T-helper 17 cell (primary cell): Measurements from ENCODE around the gene MYL1. TPM values are rescaled to one million over a fixed set of nuclear protein-coding genes. Genes with fewer than 3 reads are reported as not detected.

Source experiments
- ATAC-seq: fragments of 150-1000 bp; cut with Tn5 transposase; 2 replicates; pipeline ENCODE4 v1.10.0; 2021; ENCODE audit warnings: mild to moderate bottlenecking, moderate library complexity
- DNase-seq, 3 donors: peaks; one replicate each; pipeline versions ENCODE4 v3.0.0 to v3.0.0-alpha.2; 2020 to 2021
- H3K9me3 ChIP-seq: one replicate; pipeline ENCODE4 v1.7.0; 2013; ENCODE audit warnings: low read length, mild to moderate bottlenecking; ENCODE audit not compliant: control insufficient read depth, poor library complexity, severe bottlenecking
- H3K27ac Mint-ChIP-seq: one replicate; pipeline ENCODE4 v1.8.0; 2022; ENCODE audit warnings: mild to moderate bottlenecking, moderate library complexity, mixed read lengths
- H3K27me3 Mint-ChIP-seq: one replicate; pipeline ENCODE4 v1.8.0; 2022; ENCODE audit warnings: mixed read lengths
- H3K36me3 Mint-ChIP-seq: one replicate; pipeline ENCODE4 v1.8.0; 2022; ENCODE audit warnings: low read depth, mixed read lengths
- H3K4me1 Mint-ChIP-seq: one replicate; pipeline ENCODE4 v1.8.0; 2022; ENCODE audit warnings: mild to moderate bottlenecking, mixed read lengths
- H3K4me3 Mint-ChIP-seq: one replicate; pipeline ENCODE4 v1.8.0; 2022; ENCODE audit warnings: mild to moderate bottlenecking, moderate library complexity, mixed read lengths
- total RNA-seq, 4 donors: library from RNA in 2 of 4; stranded (reverse) in 2 of 4; gene quantifications; one replicate each; pipeline ENCODE4 v1.2.3 and lab custom pipeline; 2022 to 2026

The MYL1 gene
- not detected for total RNA-seq
- total RNA-seq (lab: John Stamatoyannopoulos, UW): 0 reads per million in 2 donors

DNA sequence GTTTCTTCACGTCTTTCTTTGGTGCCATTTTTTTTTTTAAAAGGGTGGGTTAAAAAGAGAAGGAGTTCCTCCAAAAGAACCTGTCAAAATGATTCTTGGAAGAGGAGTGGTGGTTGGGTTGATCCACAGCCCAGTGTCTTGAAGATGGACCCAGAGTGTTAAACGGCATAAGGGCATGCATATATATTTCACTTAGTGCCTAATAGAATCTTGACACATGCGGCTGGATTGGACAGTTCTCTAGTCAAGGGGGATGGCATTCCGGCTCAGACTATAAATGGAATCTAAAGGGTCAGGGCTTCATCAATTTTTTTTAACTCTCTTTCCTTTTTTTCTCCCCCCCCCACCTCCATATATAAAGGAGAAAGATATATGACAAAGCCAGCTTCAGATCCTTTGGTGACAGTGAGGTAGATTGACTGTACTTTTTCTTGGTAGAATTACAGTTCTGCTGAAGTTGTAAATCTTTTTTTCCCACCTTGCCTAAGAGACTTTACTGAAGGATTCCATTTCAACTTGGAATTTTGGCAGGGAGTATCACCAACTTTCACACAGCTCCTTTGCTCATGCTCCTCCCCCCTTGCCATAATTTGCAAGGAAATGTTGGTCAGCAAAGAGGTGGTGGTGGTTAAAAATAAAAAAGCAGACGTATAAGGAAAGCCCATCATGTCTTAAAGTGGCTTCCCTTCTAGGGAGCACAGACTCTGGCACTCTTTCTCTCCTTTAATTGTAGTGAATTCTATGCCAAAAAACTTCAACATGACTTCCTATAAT is at the start of gene MYL1:
TSS of gene MYL1 (minus strand) at position 160 of the 774 bp plus-strand sequence. CDS start at position 28, 132 bp downstream.
- no peaks in the 10 kb centered on the region for H3K4me1 Mint-ChIP-seq
- DNase-seq (no peak), ATAC-seq (no peak)
- H3K4me3 Mint-ChIP-seq: no peak within 1 kb of the TSS
- no peaks in the 10 kb centered on the region for H3K9me3 ChIP-seq
- peaks cover 23% of the 10 kb centered on the region for H3K27me3 Mint-ChIP-seq
- no peaks in the 10 kb centered on the region for H3K36me3 Mint-ChIP-seq
- H3K27ac Mint-ChIP-seq: no peak within 1 kb of the TSS

GRCh38 chr2:210363876-210364275 is 48.9 kb upstream of the MYL1 start:
- DNase-seq: no peak
- H3K9me3 ChIP-seq: no peaks in the 10 kb centered on the region
- H3K36me3 Mint-ChIP-seq: no peaks in the 10 kb centered on the region
- no peak for ATAC-seq
- no peaks in the 10 kb centered on the region for H3K4me1 Mint-ChIP-seq
- H3K27ac Mint-ChIP-seq: no peak overlapping the region
- H3K4me3 Mint-ChIP-seq: no peak overlapping the region
- peaks cover 8% of the 10 kb centered on the region for H3K27me3 Mint-ChIP-seq

DNA sequence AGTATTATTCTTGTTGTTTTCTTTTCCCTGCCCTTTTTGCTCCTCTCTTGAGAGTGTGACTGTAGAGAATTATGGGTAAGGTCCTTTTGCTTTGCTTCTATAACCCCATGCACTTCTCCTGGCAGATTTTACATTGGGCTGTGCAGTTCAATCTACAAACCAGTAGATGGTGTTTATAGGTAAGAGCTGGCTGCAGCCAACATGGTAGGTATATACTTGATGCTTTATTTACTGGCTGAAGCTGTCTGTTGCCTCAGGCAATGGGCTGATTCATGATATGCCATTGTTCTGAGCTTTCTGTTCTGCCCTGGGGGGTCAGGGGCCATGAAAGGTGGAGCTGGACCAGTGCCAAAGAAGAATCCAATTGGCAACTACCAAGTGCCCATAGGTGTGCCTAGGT is 48.3 kb upstream of the MYL1 start:
- peaks cover 8% of the 10 kb centered on the region for H3K27me3 Mint-ChIP-seq
- no peak overlapping the region for H3K27ac Mint-ChIP-seq
- no peak overlapping the region for H3K4me3 Mint-ChIP-seq
- H3K36me3 Mint-ChIP-seq: no peaks in the 10 kb centered on the region
- no peak for ATAC-seq
- no peaks in the 10 kb centered on the region for H3K9me3 ChIP-seq
- no peaks in the 10 kb centered on the region for H3K4me1 Mint-ChIP-seq
- DNase-seq: no peak

GRCh38 chr2:210360412-210360811 is 45.4 kb upstream of the MYL1 start:
- H3K36me3 Mint-ChIP-seq: no peaks in the 10 kb centered on the region
- H3K9me3 ChIP-seq: no peaks in the 10 kb centered on the region

DNA sequence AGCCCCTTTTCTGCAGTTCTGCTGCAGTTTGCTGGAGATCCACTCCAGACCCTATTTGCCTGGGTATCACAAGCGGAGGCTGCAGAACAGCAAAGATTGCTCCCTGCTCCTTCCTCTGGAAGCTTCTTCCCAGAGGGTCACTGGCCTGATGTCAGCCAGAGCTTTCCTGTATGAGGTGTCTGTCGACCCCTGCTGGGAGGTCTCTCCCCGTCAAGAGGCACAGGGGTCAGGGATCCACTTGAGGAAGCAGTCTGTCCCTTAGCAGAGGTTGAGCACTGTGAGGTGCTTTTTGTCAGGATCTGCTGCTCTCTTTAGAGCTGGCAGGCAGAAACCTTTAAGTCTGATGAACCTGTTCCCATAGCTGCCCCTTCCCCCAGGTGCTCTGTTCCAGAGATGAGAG is 42.0 kb upstream of the MYL1 start:
- Mint-ChIP-seq H3K4me1 (no peaks in the 10 kb centered on the region), H3K36me3 (no peaks in the 10 kb centered on the region), H3K4me3 (no peak overlapping the region), H3K27ac (no peak overlapping the region), H3K27me3 (no peaks in the 10 kb centered on the region)
- H3K9me3 ChIP-seq: no peaks in the 10 kb centered on the region
- ATAC-seq (no peak), DNase-seq (no peak)

More at GRCh38 chr2:210360412-210360811, 45.4 kb upstream of the MYL1 start:
- Mint-ChIP-seq H3K4me1 (no peaks in the 10 kb centered on the region), H3K27me3 (peaks cover 8% of the 10 kb centered on the region), H3K4me3 (no peak overlapping the region), H3K27ac (no peak overlapping the region)
- DNase-seq: no peak
- no peak for ATAC-seq

- ATAC-seq: no peak
- DNase-seq: no peak
- H3K4me3 Mint-ChIP-seq: no peak overlapping the region
- H3K9me3 ChIP-seq: no peaks in the 10 kb centered on the region
- no peaks in the 10 kb centered on the region for H3K36me3 Mint-ChIP-seq
- no peaks in the 10 kb centered on the region for H3K4me1 Mint-ChIP-seq
- peaks cover 5% of the 10 kb centered on the region for H3K27me3 Mint-ChIP-seq
- H3K27ac Mint-ChIP-seq: no peak overlapping the region
Observed at GRCh38 chr2:210337159-210337558, 22.2 kb upstream of the MYL1 start.

DNA sequence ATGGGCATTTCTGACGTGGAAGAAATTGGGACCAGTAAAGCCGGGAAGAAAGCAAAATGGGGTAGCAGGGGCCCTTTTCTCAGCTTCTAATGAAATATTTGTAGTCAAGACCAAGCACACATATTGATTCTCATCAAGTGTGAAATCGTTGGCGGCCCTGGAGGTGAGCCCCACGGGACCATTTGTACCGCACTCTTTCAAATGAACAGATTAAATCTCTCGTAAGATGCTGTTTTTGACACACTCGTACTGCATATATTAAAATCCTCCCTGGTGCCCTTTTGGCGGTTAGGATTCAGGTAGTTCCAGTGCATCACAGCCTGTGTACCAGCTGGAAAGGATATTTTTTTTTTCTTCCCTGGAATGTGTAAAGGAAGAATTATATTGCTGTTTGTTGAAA is 9.9 kb upstream of the MYL1 start:
- H3K9me3 ChIP-seq: no peaks in the 10 kb centered on the region
- Mint-ChIP-seq H3K36me3 (no peaks in the 10 kb centered on the region), H3K27me3 (no peaks in the 10 kb centered on the region), H3K4me1 (no peaks in the 10 kb centered on the region), H3K27ac (no peak overlapping the region), H3K4me3 (no peak overlapping the region)
- ATAC-seq (no peak), DNase-seq (no peak)

DNA sequence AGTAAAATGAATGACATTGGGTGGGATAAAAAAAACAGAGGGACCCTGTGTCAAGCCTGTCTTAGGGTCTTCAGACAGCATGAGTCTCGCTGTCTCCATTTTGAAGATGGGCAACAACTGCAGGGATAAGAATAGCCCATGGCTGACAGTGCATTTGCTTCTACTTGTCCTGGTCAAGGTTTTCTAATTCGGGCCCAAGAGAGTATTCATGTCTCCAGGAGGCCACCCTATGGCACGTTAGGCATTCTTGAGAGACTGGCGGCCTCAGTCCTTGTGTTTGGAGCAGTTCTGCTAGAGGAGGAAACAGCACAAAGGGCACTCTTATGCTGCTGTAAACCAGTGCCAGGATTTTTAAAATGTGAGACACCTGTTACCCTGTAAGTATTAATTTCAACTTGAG is 9.5 kb upstream of the MYL1 start:
- no peaks in the 10 kb centered on the region for H3K36me3 Mint-ChIP-seq
- ATAC-seq: no peak
- no peaks in the 10 kb centered on the region for H3K4me1 Mint-ChIP-seq
- H3K9me3 ChIP-seq: no peaks in the 10 kb centered on the region
- H3K27me3 Mint-ChIP-seq: no peaks in the 10 kb centered on the region
- DNase-seq: no peak
- H3K4me3 Mint-ChIP-seq: no peak overlapping the region
- no peak overlapping the region for H3K27ac Mint-ChIP-seq

GRCh38 chr2:210323003-210323402 is 8.0 kb upstream of the MYL1 start:
- Mint-ChIP-seq H3K36me3 (no peaks in the 10 kb centered on the region), H3K27me3 (peaks cover 5% of the 10 kb centered on the region), H3K4me1 (no peaks in the 10 kb centered on the region), H3K4me3 (no peak overlapping the region), H3K27ac (no peak overlapping the region)
- ATAC-seq (no peak), DNase-seq (no peak)
- H3K9me3 ChIP-seq: no peaks in the 10 kb centered on the region

DNA sequence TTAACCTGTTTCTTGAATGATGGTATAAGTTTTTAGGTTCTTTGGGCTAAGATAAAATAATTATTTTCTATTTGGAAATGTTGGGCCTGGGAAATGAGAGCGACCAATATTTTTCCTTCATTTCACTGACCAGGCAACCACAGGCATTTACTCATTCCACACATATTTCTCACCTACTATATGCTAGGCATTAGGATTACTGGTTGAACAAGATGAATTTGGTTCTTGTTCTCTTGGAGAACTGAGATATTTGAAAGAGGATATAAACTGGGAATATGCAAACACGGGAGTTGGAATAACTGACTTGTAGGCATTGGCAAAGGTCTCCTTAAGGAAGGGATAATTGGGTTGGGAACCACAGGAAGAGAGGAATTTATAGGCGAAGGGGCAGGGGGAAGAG is 3.9 kb upstream of the MYL1 start:
- Mint-ChIP-seq H3K4me3 (no peak overlapping the region), H3K4me1 (no peaks in the 10 kb centered on the region), H3K36me3 (no peaks in the 10 kb centered on the region), H3K27me3 (peaks cover 10% of the 10 kb centered on the region), H3K27ac (no peak overlapping the region)
- no peak for DNase-seq
- ATAC-seq: no peak
- H3K9me3 ChIP-seq: no peaks in the 10 kb centered on the region

- H3K27ac Mint-ChIP-seq: no peak overlapping the region
- no peaks in the 10 kb centered on the region for H3K9me3 ChIP-seq
- no peak overlapping the region for H3K4me3 Mint-ChIP-seq
- H3K27me3 Mint-ChIP-seq: peaks cover 10% of the 10 kb centered on the region
- no peak for ATAC-seq
- H3K36me3 Mint-ChIP-seq: no peaks in the 10 kb centered on the region
- no peak for DNase-seq
- H3K4me1 Mint-ChIP-seq: no peaks in the 10 kb centered on the region
Observed at GRCh38 chr2:210318486-210318885, 3.5 kb upstream of the MYL1 start.

DNA sequence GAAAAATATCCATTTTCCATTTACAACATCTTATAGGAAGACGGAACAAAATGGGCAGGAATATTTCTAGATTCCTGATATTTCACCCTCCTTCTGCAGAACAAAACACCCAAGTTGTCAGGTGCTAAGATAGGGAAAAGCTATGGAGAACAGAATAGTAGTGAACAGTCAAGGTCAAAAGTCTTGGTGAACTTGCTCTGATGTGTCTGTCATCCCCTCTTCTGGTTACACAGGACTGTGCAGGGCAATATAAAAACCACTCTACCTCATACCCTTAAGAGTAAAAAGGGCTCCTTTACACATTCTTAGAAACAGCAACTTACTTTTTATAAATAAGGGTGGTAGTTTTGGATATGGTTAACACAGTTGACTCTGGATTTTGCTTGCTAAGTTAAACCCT is 4.4 kb downstream of the MYL1 start:
- H3K27ac Mint-ChIP-seq: no peak overlapping the region
- H3K4me3 Mint-ChIP-seq: no peak overlapping the region
- peaks cover 18% of the 10 kb centered on the region for H3K27me3 Mint-ChIP-seq
- ATAC-seq (no peak), DNase-seq (no peak)
- no peaks in the 10 kb centered on the region for H3K9me3 ChIP-seq
- no peaks in the 10 kb centered on the region for H3K4me1 Mint-ChIP-seq
- no peaks in the 10 kb centered on the region for H3K36me3 Mint-ChIP-seq

GRCh38 chr2:210309548-210310233 is 5.3 kb downstream of the MYL1 start:
- Mint-ChIP-seq H3K4me1 (no peaks in the 10 kb centered on the region), H3K36me3 (no peaks in the 10 kb centered on the region), H3K27ac (no peak overlapping the region), H3K27me3 (peaks cover 13% of the 10 kb centered on the region), H3K4me3 (no peak overlapping the region)
- no peaks in the 10 kb centered on the region for H3K9me3 ChIP-seq
- ATAC-seq: no peak
- DNase-seq: no peak

GRCh38 chr2:210303498-210303897 is 11.5 kb downstream of the MYL1 start:
- no peak for DNase-seq
- Mint-ChIP-seq H3K36me3 (no peaks in the 10 kb centered on the region), H3K27ac (no peak overlapping the region), H3K4me1 (no peaks in the 10 kb centered on the region), H3K4me3 (no peak overlapping the region), H3K27me3 (peaks cover 5% of the 10 kb centered on the region)
- ATAC-seq: no peak
- no peaks in the 10 kb centered on the region for H3K9me3 ChIP-seq
